Chondrocyte (in vitro differentiated cells): Measurements from ENCODE around the gene TSHZ2. TPM values are rescaled to one million over a fixed set of nuclear protein-coding genes. Genes with fewer than 3 reads are reported as not detected.
A peak's percentile ranks its signal among the peaks of the same experiment; 100 is the strongest.

Experiments used
- DNase-seq: peaks from one replicate; pipeline ENCODE4 v3.0.0; 2021; ENCODE audit warnings: mixed read lengths, low spot score
- H3K27ac Mint-ChIP-seq: one replicate; pipeline ENCODE4 v1.8.0; 2021; ENCODE audit warnings: mild to moderate bottlenecking, moderate library complexity, mixed read lengths; ENCODE audit not compliant: unreplicated experiment
- H3K27me3 Mint-ChIP-seq: 2 replicates; pipeline ENCODE4 v1.8.0; 2021; ENCODE audit warnings: low read depth, mixed read lengths
- H3K36me3 Mint-ChIP-seq: 2 replicates; pipeline ENCODE4 v1.8.0; 2021; ENCODE audit warnings: low read depth, mixed read lengths
- H3K4me1 Mint-ChIP-seq: 2 replicates; pipeline ENCODE4 v1.8.0; 2021; ENCODE audit warnings: low read depth, mild to moderate bottlenecking, mixed read lengths
- H3K4me3 Mint-ChIP-seq: one replicate; pipeline ENCODE4 v1.8.0; 2021; ENCODE audit warnings: mild to moderate bottlenecking, moderate library complexity, mixed read lengths; ENCODE audit not compliant: unreplicated experiment
- H3K9me3 Mint-ChIP-seq: 2 replicates; pipeline ENCODE4 v1.8.0; 2021; ENCODE audit warnings: low read depth, mixed read lengths
- total RNA-seq: library from RNA; stranded (reverse); gene quantifications from 3 replicates; pipeline ENCODE4 v1.2.1, GENCODE V29; 2021
- TF ChIP-seq, protein P1 (sequence below): fragments of 200-600 bp; sonication (generic); IDR thresholded peaks from 2 replicates; pipeline ENCODE4 v1.5.0; 2021; ENCODE audit warnings: antibody characterized with exemption, mild to moderate bottlenecking, moderate library complexity

TSHZ2 gene
- total RNA-seq, 1 donor from 2014 or later = 0.37 TPM

- Mint-ChIP-seq H3K9me3 (no peaks in the 10 kb centered on the region), H3K36me3 (no peaks in the 10 kb centered on the region), H3K27ac (no peak overlapping the region), H3K27me3 (peaks cover 1% of the 10 kb centered on the region), H3K4me3 (no peak overlapping the region), H3K4me1 (no peaks in the 10 kb centered on the region)
- no peak for DNase-seq
- TF ChIP-seq, protein P1, sequence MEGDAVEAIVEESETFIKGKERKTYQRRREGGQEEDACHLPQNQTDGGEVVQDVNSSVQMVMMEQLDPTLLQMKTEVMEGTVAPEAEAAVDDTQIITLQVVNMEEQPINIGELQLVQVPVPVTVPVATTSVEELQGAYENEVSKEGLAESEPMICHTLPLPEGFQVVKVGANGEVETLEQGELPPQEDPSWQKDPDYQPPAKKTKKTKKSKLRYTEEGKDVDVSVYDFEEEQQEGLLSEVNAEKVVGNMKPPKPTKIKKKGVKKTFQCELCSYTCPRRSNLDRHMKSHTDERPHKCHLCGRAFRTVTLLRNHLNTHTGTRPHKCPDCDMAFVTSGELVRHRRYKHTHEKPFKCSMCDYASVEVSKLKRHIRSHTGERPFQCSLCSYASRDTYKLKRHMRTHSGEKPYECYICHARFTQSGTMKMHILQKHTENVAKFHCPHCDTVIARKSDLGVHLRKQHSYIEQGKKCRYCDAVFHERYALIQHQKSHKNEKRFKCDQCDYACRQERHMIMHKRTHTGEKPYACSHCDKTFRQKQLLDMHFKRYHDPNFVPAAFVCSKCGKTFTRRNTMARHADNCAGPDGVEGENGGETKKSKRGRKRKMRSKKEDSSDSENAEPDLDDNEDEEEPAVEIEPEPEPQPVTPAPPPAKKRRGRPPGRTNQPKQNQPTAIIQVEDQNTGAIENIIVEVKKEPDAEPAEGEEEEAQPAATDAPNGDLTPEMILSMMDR = no peak
Measured at GRCh38 chr20:53142225-53143127, 170.3 kb downstream of the TSHZ2 start.

DNA sequence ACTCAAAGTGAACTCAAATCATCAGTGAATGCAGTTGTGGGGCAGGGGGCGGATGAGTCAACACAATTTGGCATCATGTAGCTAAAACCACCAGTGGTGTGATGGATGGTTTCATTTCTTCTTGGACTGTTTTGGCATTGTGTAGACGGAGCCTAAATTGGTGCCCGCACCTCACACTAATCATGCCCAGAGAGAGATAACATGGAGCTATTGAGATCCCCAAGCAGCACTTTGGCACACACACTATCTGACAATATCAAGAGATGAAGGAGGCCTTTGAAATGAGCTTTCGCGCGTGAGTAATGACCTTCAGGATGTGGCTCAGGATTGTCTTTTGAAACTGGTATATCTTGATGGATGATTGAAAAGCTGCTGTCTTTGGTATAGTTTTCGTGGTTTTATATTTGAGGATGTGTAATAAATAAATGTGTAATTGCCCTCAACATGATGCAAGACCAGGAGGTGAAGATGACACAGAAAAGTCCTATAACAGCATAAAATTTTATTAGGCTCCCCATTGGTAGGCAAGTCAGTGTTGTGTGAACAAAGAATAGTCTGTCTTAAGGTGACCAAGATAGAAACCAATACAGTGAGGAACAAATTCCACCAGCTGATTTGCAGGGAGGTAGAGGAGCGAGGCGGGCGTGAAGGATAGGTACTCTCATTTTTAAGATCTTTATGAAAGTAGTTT lies 174.2 kb downstream of the TSHZ2 start:
- H3K4me1 Mint-ChIP-seq = no peaks in the 10 kb centered on the region
- H3K27ac Mint-ChIP-seq = no peak overlapping the region
- H3K36me3 Mint-ChIP-seq = no peaks in the 10 kb centered on the region
- no peak overlapping the region for H3K4me3 Mint-ChIP-seq
- DNase-seq = no peak
- TF ChIP-seq, protein P1 = no peak
- H3K9me3 Mint-ChIP-seq = no peaks in the 10 kb centered on the region
- H3K27me3 Mint-ChIP-seq = no peaks in the 10 kb centered on the region

DNA sequence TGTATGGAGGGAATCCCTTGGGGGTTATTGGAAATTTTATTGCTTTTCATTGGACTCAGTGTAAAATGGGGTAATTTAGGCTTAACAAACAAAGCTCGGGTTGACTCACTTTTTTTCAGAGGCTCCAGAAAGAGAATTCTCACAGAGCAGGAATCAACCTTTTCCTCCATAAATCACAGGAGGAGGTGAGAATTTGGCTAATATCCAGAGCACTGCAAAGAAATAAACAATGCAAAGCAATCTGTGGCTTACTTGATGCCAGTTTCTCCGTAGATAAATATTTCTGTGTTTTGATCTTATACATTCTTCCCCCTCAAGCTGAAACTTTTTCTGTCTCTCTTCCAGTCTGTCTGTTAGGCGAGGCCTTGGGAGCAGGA lies 176.6 kb downstream of the TSHZ2 start:
- H3K4me3 Mint-ChIP-seq = no peak overlapping the region
- peaks cover 3% of the 10 kb centered on the region for H3K27me3 Mint-ChIP-seq
- no peak for DNase-seq
- H3K9me3 Mint-ChIP-seq = no peaks in the 10 kb centered on the region
- TF ChIP-seq, protein P1 = no peak
- no peak overlapping the region for H3K27ac Mint-ChIP-seq
- no peaks in the 10 kb centered on the region for H3K36me3 Mint-ChIP-seq
- no peaks in the 10 kb centered on the region for H3K4me1 Mint-ChIP-seq

DNA sequence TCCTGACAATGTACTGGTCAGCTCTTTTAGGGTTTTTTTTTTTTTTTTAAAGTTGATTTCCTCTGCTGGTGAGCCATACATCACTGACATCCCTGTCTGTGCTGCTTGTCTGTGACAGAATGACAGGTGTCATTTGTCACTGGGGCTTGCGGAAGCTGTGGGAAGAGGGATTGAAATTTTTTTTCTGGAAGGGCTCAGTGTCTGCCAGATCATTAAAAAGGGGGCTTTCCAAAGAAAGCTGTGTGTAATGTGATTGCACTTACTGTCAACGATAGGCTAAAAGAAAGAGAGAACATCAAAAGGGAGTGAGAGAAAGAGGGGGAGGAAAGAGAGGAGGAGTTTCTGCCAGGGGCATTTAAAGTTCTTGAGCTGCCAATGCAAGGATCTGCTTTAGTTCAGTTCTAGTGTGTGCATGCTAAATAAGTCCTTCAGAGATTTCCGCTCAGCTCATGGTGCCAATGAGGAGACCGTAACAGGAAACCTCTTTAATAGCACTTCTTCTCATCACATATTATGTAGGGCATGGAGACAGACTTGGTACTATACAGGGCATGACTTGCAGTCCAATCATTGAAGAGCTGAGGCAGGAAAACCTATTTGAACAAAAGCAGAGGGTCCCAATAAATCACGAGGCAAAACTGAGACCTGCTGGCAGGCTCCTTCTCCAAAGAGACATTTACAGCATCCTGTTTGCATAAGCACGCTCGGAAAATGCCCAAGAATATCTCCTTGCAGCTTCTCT lies 177.2 kb downstream of the TSHZ2 start:
- Mint-ChIP-seq H3K9me3 (no peaks in the 10 kb centered on the region), H3K4me3 (no peak overlapping the region), H3K36me3 (no peaks in the 10 kb centered on the region), H3K27me3 (peaks cover 3% of the 10 kb centered on the region), H3K4me1 (no peaks in the 10 kb centered on the region), H3K27ac (peak overlapping the region; percentile 46)
- TF ChIP-seq, protein P1 = no peak
- DNase-seq = no peak

DNA sequence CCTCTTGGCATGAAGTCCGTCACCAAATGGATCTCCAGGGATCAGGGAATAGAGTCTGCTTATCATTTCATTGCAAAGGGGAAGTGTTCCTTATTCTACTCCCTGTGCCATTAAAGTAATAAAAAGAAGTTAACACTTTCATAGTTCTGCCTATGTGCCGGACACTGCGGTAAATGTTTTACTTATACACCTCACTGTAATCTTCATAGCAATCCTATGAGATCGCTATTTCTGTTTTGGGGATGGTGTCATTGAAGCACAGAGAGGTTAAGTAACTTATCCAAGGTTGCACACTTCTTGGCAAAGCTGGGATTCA lies 177.7 kb downstream of the TSHZ2 start:
- no peak overlapping the region for H3K4me3 Mint-ChIP-seq
- no peak overlapping the region for H3K27ac Mint-ChIP-seq
- H3K36me3 Mint-ChIP-seq = no peaks in the 10 kb centered on the region
- H3K9me3 Mint-ChIP-seq = no peaks in the 10 kb centered on the region
- no peak for DNase-seq
- TF ChIP-seq, protein P1 = no peak
- H3K4me1 Mint-ChIP-seq = no peaks in the 10 kb centered on the region
- H3K27me3 Mint-ChIP-seq = peaks cover 3% of the 10 kb centered on the region
